GM19239 (cell line): ENCODE measurements around the gene KCNJ6.
"Not testable (repeated sequence)": the region's sequence is repeated elsewhere in the genome, so short reads cannot be mapped to it uniquely, and the experiment has no call there.

Experiments used
- DNase-seq: peaks from one replicate; pipeline ENCODE4 v3.0.0; 2011; ENCODE audit warnings: low spot score; ENCODE audit not compliant: insufficient read length
- FAIRE-seq: peaks from 2 replicates; lab custom pipeline; 2011; peaks lifted over from hg19 to GRCh38; lab: Jason Lieb, UNC

The KCNJ6 gene

DNA sequence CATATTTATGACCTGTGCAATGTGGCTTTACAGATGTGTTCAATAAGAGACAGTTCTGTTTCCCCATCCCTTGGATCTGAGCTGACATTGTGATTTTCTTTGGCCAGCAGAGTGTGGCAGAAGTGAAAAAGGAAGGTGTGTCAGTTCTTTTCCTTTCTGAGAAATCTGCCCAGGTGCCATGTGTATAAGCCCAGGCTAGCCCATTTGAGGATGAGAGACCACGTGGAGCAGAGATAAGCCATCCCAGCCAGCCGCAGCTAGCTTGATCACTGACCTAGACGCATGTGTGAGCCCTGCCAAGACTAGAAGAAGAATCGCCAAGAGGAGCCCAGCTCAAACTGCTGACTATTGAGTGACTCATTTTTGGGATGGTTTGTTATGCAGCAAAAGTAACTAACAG is 127.8 kb downstream of the KCNJ6 start:
- DNase-seq = no peak

DNA sequence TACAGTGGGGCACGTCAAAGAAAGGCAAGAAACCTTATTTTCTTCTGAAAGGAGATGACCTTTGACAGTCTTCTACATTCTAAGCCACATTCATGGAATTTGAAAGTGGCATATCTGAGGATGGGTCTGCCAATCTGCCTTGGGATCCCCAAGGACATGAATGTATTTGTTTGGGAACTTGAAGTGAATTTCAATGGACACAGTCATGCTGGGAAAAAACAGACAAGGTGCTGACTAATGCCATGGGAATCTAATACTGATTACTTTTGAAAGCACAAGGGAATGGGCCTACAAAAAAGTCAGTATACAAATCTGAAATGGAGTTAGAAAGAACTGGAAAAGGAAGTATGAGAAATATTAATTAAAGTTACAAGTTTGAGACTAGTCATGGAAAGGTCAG is 128.8 kb downstream of the KCNJ6 start:
- DNase-seq (no peak), FAIRE-seq (no peak)

More for the DNA sequence above, 127.8 kb downstream of the KCNJ6 start:
- FAIRE-seq = no peak

DNA sequence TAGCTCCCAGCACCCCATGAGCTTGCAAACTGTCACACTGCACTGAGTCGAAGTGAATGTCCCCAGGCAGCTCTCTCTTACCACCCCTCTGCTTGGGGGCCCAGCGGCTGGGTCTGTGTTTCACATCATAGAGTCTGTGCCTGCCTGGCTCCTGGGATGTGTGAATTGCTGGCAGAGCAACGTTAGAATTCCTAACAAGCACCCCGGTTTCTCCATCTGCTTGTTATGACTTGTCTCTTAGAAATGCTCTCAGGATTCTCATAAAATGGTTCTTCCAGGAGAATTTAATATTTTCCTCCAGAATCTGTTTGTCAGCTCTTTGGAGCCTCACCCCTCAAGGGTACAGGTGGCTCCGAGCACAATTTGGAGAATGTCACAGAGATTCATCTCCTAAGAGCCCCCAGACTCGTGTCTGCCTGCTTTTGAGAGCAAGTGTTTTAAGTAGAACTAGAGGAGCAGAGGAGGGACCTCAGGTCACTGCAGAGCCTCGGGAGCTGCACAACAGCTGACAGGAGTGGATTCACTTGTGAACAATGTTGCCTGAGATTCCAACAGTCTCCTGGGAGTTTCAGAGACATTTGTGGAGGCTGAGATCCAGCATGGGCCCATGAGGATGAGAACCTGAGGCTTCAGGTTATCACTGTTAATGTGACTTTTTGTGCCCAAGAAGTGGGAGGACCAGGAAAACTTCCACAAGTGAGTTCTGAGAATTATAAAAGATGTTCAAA is 131.5 kb downstream of the KCNJ6 start:
- FAIRE-seq = no peak
- no peak for DNase-seq

DNA sequence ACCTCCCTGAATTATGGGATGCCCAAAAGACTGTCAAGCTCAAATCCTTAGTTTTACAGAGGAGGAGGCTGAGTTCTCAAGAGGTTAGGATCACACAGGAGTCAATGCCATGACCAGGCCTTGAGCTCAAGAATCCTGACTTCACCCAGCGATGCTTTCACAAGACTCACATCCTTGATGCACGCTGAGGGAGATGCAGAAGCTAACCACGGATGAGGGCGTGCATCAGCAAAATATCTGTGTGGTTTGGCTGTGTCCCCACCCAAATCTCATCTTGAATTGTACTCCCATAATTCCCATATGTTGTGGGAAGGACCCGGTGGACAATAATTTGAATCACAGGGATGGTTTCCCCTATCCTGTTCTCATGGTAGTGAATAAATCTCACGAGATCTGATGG is 133.2 kb downstream of the KCNJ6 start:
- DNase-seq = no peak
- FAIRE-seq = no peak

GRCh38 chr21:37780991-37781983 is 135.0 kb downstream of the KCNJ6 start:
- FAIRE-seq (no peak), DNase-seq (no peak)

DNA sequence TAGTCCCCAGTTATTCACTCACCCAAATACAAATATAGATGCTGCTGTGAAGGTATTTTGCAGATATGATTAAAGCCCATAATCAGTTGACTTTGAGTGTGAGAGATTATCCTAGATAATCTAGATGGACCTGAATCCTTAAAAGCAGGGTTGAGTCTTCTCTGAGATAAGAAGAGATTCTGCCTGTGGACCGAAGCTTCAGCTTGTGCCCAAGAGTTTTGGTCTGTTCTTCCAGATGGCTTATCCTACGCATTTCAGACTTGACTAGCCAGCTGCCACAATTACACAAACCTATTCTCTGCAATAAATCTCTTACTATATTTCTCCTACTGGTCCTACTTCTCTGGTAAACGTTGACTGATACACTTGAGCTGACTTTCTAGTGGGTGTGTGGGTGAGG is 145.1 kb downstream of the KCNJ6 start:
- DNase-seq (no peak), FAIRE-seq (no peak)

DNA sequence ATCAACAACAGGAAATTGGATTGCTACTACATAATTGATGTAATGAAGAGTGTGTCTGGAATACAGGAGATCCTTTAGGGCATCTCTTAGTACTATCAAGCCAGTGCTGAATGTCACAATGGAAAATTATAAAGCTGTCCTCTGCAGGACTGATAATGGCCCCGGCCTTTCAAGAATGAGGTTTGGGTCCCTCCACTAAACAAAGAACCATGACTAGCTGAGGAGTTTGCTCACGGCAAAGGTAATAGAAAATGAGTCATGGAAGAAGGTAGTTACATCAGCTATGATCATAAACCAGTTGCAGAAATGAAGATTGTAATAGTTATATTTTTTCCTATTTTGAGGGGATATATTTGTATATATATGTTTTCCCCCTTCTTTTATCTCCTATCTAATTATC is 145.8 kb downstream of the KCNJ6 start:
- FAIRE-seq = no peak
- DNase-seq = no peak

GRCh38 chr21:37769656-37770055 is 146.6 kb downstream of the KCNJ6 start:
- FAIRE-seq (no peak), DNase-seq (no peak)

GRCh38 chr21:37767984-37768383 is 148.3 kb downstream of the KCNJ6 start:
- no peak for DNase-seq
- no peak for FAIRE-seq

GRCh38 chr21:37766129-37766528 is 150.1 kb downstream of the KCNJ6 start:
- DNase-seq = no peak
- no peak for FAIRE-seq

DNA sequence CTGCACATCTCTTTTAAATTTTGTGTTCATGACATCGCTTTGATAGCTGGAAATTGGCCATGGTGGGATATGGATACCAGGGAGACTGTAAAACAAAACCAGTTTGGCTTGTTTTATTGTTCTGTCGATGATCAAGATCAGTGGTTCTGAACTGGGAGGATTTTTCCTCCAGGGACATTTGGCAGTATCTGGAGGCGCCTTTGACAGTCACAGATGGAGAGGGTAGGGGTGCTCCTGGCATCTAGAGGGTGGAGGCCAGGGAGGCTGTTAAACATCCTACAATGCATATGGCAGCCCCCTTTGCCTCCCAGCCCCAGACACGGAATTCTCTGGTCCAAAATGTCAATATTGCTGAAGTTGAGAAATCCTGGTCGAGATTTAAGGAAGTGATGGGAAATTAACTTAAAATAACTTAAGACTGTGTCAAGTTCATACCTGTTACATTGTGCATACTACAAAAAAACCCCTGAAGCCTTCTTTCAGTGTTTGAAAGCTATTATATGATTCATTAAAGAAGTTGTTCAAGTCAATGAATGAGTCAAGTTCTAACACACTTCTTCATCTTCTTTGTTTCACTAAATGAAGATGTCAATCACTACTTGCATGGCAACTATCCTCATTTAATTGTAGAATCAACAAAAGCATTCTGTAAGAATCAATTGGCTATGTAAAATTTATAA is 150.9 kb downstream of the KCNJ6 start:
- FAIRE-seq (no peak), DNase-seq (no peak)

DNA sequence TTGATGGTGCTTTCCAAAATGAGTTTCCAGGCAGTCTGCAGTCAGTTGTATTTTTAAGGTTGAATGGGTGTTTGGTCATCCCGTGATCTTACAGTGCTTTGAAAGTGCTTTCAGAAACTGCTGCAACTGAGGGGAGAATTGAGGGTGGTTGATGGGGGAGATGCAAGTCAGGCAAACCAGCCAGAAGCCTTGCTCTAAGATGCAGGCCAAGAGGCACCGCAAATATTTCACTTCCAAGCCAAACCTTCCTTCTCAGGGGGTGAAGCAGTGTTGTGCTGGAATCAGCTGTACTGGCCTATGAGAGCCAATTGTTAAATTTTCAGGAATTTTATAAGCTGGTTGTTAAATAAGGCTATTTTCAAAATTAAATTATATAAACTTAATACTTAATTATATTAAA is 151.6 kb downstream of the KCNJ6 start:
- FAIRE-seq (no peak), DNase-seq (no peak)

DNA sequence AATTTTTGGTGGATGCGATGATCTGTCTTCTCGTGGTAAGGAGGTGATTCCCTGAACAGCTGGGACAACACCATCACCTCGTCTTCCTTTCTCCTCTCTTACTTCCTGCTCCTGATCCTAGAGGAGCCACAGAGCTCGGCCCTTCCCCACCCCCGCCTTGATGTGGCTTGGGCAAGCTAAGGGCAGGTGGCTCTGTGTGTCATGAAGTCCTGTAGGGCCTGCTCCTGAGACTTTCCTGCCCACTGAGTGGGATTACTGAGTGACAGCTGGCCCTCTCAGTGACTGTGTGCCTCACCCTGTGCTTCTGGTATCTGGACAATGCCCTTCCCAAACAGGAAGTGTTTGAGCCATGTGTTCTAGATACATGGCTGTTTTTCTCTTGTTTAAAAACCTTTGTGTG is 153.0 kb downstream of the KCNJ6 start:
- no peak for FAIRE-seq
- DNase-seq = no peak

- DNase-seq (no peak), FAIRE-seq (no peak)
These were observed 153.7 kb downstream of the KCNJ6 start for GRCh38 chr21:37762606-37763005.

DNA sequence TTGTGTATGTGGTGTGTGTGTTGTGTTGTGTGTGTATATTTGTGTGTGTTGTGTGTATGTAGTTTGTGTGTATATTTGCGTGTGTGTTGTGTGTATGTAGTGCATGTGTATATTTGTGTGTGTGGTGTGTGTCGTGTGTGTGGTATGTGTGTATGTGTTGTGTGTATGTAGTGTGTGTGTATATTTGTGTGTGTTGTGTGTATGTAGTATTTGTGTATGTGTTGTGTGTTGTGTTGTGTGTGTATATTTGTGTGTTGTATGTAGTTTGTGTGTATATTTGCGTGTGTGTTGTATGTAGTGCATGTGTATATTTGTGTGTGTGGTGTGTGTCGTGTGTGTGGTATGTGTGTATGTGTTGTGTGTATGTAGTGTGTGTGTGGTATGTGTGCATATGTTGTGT is 154.9 kb downstream of the KCNJ6 start:
- DNase-seq, FAIRE-seq: not testable (repeated sequence)

DNA sequence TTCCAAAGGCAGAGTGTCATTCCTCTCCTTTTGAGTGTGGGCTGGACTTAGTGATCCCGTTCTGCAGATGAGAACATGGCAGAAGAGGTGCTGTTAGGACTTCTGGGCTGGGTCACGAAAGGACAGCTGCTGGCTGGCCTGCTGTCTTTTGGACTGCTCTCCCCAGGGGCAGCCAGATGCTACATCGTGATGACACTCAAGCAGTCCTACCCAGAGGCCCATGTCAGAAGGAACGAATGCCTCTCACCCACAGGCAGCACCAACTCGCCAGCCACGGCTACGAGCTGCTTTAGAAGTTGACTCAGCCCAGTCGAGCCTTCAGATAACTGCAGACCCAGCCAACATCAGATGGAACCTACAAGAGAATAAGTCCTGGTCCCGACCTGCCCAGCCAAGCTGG is 156.5 kb downstream of the KCNJ6 start:
- no peak for DNase-seq

DNA sequence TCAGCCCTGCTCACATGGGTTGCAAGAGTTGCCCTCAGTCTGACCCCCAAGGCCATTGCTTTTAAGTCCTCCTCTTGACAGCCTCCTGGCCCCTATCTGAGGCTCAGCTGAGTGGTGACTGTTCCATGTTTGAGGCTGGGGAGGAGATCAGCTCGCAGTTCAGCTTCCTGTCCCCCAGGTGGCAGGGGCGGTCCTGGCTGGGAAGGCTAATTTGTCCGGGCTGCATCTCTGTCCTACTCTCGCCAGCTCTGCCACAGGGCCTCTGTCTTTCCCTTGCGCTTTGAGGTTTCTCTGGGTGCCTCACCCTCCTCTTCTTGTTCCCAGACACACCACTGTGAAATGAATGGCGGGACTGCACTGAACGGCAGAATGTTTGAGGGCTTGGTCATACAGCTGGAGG is 157.3 kb downstream of the KCNJ6 start:
- DNase-seq (no peak), FAIRE-seq (no peak)

More for the DNA sequence above, 156.5 kb downstream of the KCNJ6 start:
- FAIRE-seq = no peak

GRCh38 chr21:37757606-37758376 is 158.5 kb downstream of the KCNJ6 start:
- DNase-seq = no peak
- no peak for FAIRE-seq

DNA sequence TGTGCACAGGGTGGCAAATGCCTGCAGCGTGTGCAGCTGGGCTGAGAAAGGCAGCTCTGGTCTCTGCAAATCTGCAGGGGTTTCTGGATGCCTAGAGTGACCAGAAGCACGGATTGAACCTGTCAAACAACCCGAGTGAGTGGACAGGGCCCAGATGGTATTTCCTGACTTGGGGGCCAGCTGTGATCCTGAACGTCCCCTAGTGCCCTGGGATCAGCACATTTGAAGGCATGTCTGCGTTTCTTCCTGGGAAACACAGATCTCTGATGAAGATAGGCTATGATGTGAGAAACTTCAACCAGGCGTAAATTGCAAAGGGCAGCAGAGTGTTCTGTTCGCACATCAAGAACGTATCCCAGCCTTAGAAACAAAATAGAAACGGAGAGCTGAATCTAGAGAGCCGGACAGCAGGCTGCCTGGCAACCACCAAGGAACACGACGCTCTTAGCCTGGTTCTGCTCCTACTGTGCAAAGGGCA is 163.1 kb downstream of the KCNJ6 start:
- FAIRE-seq = no peak
- no peak for DNase-seq
